ENCODE results near the gene ALPK1. TPM values are rescaled to one million over a fixed set of nuclear protein-coding genes. Genes with fewer than 3 reads are reported as not detected.

ALPK1 gene
- total and polyA plus RNA-seq, 2 of the 8 experiments (the other 6 are each of a cell fraction or from before 2014, with no cell fraction given): 0.08 to 0.43 TPM

- TF ChIP-seq CHD7 (IDR thresholded peaks at IDR 0.05; ENCODE audit: insufficient replicate concordance, low read length) (no peak), YY1 (IDR thresholded peaks at IDR 0.05; ENCODE audit: low read depth, low read length) (no peak), SP2 (IDR thresholded peaks at IDR 0.05; ENCODE audit: low read length) (no peak), TAF7 (optimal IDR thresholded peaks at IDR 0.05; ENCODE audit: borderline replicate concordance, low read depth, low read length) (no peak), POU5F1 (IDR thresholded peaks at IDR 0.05; ENCODE audit: low read depth, low read length) (no peak), USF2 (IDR thresholded peaks at IDR 0.05; ENCODE audit: low read length) (no peak), ASH2L (IDR thresholded peaks at IDR 0.05; ENCODE audit: low read length) (no peak), CHD2 (IDR thresholded peaks at IDR 0.05; ENCODE audit: low read length) (no peak), RBBP5 (IDR thresholded peaks at IDR 0.05; ENCODE audit: borderline replicate concordance, low read depth, low read length) (no peak), RFX5 (IDR thresholded peaks at IDR 0.05; ENCODE audit: borderline replicate concordance, low read depth, low read length) (no peak), CBX5 (IDR thresholded peaks at IDR 0.05; ENCODE audit: low read depth, low read length) (no peak)
Observed at GRCh38 chr4:112357453-112357852, 60.3 kb downstream of the ALPK1 start (continued).
